ENCODE results near the gene SMAD9.

Gene SMAD9

DNA sequence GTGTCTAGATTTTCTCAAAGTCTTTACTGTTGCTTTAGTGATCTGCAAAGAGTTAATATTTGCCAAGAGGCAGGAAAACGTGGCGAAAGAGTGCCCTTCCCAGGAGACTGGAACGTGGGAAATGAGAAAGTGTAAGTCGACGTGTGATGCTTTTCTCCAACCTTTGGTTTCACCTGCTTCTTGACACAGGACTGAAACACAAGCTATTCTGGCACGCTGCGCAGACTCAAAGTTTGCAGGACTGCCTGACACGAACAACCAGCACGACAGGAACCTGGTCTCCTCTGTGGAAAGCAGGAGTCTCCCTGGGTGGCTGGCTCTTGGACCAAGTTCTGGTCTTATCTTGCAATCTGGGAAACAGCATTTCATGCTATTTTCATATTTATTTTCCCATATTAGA, 72.4 kb downstream of the SMAD9 start:
- no peak overlapping the region for H3K4me3 ChIP-seq (replicated peaks; ENCODE audit: low read depth, low read length)
- TF ChIP-seq, protein P1, sequence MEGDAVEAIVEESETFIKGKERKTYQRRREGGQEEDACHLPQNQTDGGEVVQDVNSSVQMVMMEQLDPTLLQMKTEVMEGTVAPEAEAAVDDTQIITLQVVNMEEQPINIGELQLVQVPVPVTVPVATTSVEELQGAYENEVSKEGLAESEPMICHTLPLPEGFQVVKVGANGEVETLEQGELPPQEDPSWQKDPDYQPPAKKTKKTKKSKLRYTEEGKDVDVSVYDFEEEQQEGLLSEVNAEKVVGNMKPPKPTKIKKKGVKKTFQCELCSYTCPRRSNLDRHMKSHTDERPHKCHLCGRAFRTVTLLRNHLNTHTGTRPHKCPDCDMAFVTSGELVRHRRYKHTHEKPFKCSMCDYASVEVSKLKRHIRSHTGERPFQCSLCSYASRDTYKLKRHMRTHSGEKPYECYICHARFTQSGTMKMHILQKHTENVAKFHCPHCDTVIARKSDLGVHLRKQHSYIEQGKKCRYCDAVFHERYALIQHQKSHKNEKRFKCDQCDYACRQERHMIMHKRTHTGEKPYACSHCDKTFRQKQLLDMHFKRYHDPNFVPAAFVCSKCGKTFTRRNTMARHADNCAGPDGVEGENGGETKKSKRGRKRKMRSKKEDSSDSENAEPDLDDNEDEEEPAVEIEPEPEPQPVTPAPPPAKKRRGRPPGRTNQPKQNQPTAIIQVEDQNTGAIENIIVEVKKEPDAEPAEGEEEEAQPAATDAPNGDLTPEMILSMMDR (IDR thresholded peaks at IDR 0.05; ENCODE audit: low read depth, low read length, missing control alignments): no peak
- DNase-seq (ENCODE audit: extremely low read depth, low read depth): no peak

DNA sequence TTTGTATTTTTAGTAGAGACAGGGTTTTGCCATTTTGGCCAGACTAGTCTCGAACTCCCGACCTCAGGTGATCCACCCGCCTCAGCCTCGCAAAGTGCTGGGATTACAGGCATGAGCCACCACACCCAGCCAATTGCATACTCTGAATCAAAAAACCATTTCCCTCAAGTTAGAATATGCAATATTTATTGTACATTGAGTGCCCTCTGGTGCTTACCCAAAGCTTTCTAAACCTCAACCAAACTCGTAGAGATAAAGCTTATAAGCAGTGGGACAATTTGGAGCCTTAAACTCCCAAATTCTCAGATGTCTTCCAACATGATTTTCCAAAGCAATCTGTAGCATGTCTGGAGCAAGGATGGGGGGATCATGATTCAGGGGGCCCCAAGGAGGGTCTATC, 78.6 kb downstream of the SMAD9 start:
- TF ChIP-seq, protein P1 (IDR thresholded peaks at IDR 0.05; ENCODE audit: low read depth, low read length, missing control alignments): no peak
- no peak for DNase-seq (ENCODE audit: extremely low read depth, low read depth)

DNA sequence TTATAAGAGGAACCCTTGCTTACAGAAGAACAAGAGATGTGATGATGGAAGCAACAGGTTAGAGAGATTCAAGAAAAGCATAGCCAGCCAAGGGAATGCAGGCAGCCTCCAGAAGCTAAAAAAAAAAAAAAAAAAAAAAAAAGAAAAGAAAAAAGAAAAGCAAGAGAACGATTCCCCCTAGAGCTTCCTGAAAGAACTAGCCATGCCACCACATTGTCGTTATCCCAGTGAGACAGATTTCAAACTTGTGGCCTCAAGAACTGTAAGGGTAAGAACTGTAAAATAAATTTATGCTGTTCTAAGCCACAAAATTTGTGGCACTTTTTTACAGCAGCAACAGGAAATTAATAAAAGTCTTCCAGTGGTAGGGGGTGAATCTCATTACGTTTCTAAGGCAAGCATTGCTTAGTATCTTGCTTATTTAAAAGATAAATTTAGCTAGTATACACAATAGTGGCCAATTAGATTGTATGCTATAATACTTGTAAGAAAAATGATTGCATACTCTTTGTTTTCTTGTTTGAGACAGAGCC, 79.3 kb downstream of the SMAD9 start:
- TF ChIP-seq, protein P1 (IDR thresholded peaks at IDR 0.05; ENCODE audit: low read depth, low read length, missing control alignments): no peak
- no peak for DNase-seq (ENCODE audit: extremely low read depth, low read depth)
- H3K4me3 ChIP-seq (replicated peaks; ENCODE audit: low read depth, low read length): no peak overlapping the region

More for the DNA sequence above, 78.6 kb downstream of the SMAD9 start:
- no peak overlapping the region for H3K4me3 ChIP-seq (replicated peaks; ENCODE audit: low read depth, low read length)

DNA sequence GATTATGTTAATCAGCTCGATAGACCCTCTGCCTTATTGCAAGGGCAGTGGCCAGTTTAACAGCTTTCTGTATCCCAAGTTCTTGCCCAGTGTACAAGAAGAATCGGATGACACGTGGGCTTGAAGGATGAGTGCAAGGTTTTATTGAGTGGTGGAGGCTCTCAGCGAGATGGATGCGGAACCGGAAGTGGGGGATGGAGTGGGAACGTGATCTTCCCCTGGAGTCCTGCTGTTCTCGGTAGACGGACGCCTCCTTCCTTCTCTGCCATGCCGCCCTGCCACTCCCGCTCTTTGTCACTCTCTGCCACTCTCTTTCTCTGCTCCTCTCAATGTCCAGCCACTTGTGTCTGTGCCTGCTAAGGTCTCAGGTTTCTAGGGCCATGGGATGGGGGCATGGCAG, 80.1 kb downstream of the SMAD9 start:
- DNase-seq (ENCODE audit: extremely low read depth, low read depth): no peak
- H3K4me3 ChIP-seq (replicated peaks; ENCODE audit: low read depth, low read length): no peak overlapping the region
- TF ChIP-seq, protein P1 (IDR thresholded peaks at IDR 0.05; ENCODE audit: low read depth, low read length, missing control alignments): no peak

DNA sequence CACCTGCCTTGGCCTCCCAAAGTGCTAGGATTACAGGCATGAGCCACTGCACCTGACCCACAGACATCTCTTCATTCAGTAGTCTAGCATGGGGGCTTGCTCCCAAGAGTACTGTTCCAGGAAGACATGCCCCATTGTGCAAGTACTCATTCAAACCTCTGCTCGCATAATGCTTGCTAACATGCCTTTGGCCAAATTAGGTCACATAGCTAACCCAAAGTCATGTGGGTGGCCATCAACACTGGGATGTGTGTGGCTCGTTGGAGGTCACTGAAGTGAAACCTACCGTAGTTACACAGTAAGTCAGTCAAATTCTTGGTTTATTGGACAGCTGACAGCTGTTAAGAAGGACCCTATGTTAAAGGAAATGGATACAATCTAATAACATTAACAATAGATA, 80.8 kb downstream of the SMAD9 start:
- no peak for DNase-seq (ENCODE audit: extremely low read depth, low read depth)
- TF ChIP-seq, protein P1 (IDR thresholded peaks at IDR 0.05; ENCODE audit: low read depth, low read length, missing control alignments): no peak
- H3K4me3 ChIP-seq (replicated peaks; ENCODE audit: low read depth, low read length): no peak overlapping the region

DNA sequence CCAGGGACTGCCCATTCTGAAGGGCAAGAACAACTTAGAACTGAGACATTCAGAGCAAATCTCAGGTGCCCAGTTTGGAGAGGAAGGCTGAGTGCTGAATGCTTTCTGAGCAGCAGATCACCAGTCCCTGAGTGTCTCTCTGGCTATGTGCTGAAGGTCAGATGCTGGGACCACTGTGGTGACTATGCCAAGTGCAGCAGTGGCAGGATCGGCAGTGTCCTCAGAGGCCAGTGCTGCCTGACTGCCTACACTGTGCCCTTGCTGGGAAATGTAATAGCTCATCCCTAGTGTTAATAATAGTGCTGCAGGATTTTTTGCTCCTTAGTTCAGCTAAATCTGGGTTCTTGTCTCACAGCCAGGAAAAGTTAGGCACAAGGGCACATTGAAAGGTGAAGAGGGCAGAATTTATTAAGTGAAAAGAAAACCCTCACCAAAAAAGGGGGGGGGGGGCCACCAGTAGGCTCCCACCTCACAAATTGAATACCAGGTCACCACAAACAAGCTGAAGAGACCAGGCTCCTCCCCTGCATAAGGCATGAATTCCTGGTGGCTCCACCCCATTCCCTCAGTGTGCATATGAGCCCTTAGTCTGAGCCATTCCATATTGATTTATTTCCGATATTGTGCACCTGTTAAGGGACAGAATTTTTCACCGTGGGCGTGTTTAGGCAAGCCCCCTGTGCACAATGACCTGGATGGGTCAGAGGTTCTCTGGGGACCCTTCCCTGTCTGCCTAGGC, 82.5 kb downstream of the SMAD9 start:
- TF ChIP-seq, protein P1 (IDR thresholded peaks at IDR 0.05; ENCODE audit: low read depth, low read length, missing control alignments): no peak
- DNase-seq (ENCODE audit: extremely low read depth, low read depth): no peak
- no peak overlapping the region for H3K4me3 ChIP-seq (replicated peaks; ENCODE audit: low read depth, low read length)
